HepG2 (cell line): Measurements from ENCODE around the gene RABL2B. TPM values are rescaled to one million over a fixed set of nuclear protein-coding genes. Genes with fewer than 3 reads are reported as not detected.

Experiments used
- FOXO1 ChIP-seq: sonication (generic); formaldehyde crosslinking; IDR thresholded peaks from 2 replicates; pipeline ENCODE4 v1.4.0; 2020; ENCODE audit warnings: missing genetic modification reagents
- KLF12 ChIP-seq: sonication (generic); formaldehyde crosslinking; IDR thresholded peaks from 2 replicates; pipeline ENCODE4 v1.4.0; 2020; ENCODE audit warnings: missing genetic modification reagents, borderline replicate concordance
- LCORL ChIP-seq, 2 experiments: fragments of 450-650 bp in 1 of 2; sonication (generic) in 1 of 2; formaldehyde crosslinking in 1 of 2; IDR thresholded peaks; 2 replicates each; pipeline versions ENCODE4 v1.5.0 to v1.6.1; 2017 to 2020; ENCODE audit warnings: antibody characterized with exemption in 1 of 2, missing genetic modification reagents in 1 of 2
- ZNF333 ChIP-seq: sonication (generic); formaldehyde crosslinking; IDR thresholded peaks from 2 replicates; pipeline ENCODE4 v1.4.0; 2020; ENCODE audit warnings: mild to moderate bottlenecking, missing genetic modification reagents, borderline replicate concordance
- ZNF468 ChIP-seq: sonication (generic); formaldehyde crosslinking; IDR thresholded peaks from 2 replicates; pipeline ENCODE4 v1.8.0; 2022; ENCODE audit warnings: mild to moderate bottlenecking, moderate library complexity, missing genetic modification reagents
- polyA plus RNA-seq, 8 experiments: library from polyadenylated mRNA; depleted of rRNA in 3 of 8; stranded (reverse) in 7 of 8; unstranded in 1 of 8; fragments of >200 nt; fragmentation: Illumina TruSeq in 4 of 8; extraction: Trizol in 4 of 8; gene quantifications; 2 replicates each; pipeline versions ENCODE4 v1.2.1 to v1.2.3, GENCODE V29; 2011 to 2016; ENCODE audit warnings: low read depth in 4 of 8, missing spikeins in 1 of 8, mixed read lengths in 1 of 8; ENCODE audit not compliant: insufficient read depth in 1 of 8
- total RNA-seq, 5 experiments: library from RNA; depleted of rRNA; stranded (reverse); fragments of >200 nt; fragmentation: Illumina TruSeq; extraction: Trizol; gene quantifications; 2 replicates each; pipeline ENCODE4 v1.2.3, GENCODE V29; 2016; ENCODE audit warnings: low read depth in 1 of 5
- TF ChIP-seq, protein P1 (sequence below): sonication (generic); formaldehyde crosslinking; IDR thresholded peaks from 2 replicates; pipeline ENCODE4 v1.5.1; 2020; ENCODE audit warnings: mild to moderate bottlenecking, missing genetic modification reagents, moderate library complexity

RABL2B gene
- total and polyA plus RNA-seq, 2 of the 13 experiments (the other 11 are each of a cell fraction or from before 2014, with no cell fraction given): 8.0 to 27.9 TPM

DNA sequence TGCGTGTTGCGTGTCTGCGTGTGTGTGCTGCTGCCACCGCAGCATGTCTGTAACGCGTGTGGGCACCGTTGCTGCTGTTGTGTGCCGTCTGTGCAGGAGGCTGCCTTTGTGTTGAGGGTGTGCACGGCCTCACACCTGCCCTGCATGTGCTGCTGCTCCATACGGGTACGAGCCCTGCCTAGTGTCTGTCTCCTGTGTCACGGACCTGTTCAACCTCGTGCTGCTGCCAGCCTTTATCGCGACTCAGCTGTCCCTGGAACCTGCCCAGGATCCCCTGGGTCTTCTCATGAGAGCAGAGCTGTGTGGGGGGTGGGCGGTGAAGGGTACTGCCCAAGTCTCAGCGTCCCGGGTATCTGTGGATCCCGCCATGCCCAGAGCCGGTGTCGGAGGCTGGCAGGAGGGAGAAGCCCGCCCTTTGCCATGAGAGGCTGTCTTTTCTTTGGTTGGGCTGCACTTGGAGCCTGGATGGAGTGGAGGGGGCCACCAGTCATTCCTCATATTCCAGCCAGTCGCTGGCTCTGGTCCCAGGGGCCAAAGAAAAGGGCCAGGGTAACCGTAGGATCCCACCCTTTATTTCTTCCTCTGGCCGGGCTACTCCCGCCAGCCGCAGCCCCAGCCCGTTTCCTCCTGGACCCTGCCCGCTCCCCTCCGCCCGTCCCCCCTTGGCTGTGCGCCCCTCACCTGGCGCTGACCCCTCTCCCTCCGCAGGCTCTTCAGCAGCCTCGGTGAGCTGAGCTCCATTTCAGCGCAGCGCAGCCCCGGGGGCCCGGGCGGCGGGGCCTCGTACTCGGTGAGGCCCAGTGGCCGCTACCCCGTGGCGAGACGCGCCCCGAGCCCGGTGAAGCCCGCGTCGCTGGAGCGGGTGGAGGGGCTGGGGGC is 53.2 kb downstream of the RABL2B start (continued):
- TF ChIP-seq ZNF333 (CRISPR knock-in tag): no peak
- TF ChIP-seq, protein P1, sequence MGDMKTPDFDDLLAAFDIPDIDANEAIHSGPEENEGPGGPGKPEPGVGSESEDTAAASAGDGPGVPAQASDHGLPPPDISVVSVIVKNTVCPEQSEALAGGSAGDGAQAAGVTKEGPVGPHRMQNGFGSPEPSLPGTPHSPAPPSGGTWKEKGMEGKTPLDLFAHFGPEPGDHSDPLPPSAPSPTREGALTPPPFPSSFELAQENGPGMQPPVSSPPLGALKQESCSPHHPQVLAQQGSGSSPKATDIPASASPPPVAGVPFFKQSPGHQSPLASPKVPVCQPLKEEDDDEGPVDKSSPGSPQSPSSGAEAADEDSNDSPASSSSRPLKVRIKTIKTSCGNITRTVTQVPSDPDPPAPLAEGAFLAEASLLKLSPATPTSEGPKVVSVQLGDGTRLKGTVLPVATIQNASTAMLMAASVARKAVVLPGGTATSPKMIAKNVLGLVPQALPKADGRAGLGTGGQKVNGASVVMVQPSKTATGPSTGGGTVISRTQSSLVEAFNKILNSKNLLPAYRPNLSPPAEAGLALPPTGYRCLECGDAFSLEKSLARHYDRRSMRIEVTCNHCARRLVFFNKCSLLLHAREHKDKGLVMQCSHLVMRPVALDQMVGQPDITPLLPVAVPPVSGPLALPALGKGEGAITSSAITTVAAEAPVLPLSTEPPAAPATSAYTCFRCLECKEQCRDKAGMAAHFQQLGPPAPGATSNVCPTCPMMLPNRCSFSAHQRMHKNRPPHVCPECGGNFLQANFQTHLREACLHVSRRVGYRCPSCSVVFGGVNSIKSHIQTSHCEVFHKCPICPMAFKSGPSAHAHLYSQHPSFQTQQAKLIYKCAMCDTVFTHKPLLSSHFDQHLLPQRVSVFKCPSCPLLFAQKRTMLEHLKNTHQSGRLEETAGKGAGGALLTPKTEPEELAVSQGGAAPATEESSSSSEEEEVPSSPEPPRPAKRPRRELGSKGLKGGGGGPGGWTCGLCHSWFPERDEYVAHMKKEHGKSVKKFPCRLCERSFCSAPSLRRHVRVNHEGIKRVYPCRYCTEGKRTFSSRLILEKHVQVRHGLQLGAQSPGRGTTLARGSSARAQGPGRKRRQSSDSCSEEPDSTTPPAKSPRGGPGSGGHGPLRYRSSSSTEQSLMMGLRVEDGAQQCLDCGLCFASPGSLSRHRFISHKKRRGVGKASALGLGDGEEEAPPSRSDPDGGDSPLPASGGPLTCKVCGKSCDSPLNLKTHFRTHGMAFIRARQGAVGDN (CRISPR knock-in tag): peak; percentile 19; the same call in 1 of the 2 replicates
- TF ChIP-seq FOXO1 (CRISPR knock-in tag): no peak
- TF ChIP-seq ZNF468 (CRISPR knock-in tag): no peak
- no peak for TF ChIP-seq LCORL (IDR thresholded peaks at IDR 0.05)
- TF ChIP-seq LCORL (CRISPR knock-in tag; IDR thresholded peaks at IDR 0.05): no peak
- TF ChIP-seq KLF12 (CRISPR knock-in tag): no peak
